ENCODE data around the gene RASSF3. TPM values are rescaled to one million over a fixed set of nuclear protein-coding genes. Genes with fewer than 3 reads are reported as not detected.

Gene RASSF3
- total RNA-seq, 2 experiments from 2014 or later: 16.3 to 49.9 TPM

- DNase-seq (ENCODE audit: low spot score): no peak
- peaks cover 13% of the 10 kb centered on the region; the same call in 1 of the 2 replicates for H4K20me1 ChIP-seq (ENCODE audit: insufficient read depth, low read length)
- TF ChIP-seq, protein P1, sequence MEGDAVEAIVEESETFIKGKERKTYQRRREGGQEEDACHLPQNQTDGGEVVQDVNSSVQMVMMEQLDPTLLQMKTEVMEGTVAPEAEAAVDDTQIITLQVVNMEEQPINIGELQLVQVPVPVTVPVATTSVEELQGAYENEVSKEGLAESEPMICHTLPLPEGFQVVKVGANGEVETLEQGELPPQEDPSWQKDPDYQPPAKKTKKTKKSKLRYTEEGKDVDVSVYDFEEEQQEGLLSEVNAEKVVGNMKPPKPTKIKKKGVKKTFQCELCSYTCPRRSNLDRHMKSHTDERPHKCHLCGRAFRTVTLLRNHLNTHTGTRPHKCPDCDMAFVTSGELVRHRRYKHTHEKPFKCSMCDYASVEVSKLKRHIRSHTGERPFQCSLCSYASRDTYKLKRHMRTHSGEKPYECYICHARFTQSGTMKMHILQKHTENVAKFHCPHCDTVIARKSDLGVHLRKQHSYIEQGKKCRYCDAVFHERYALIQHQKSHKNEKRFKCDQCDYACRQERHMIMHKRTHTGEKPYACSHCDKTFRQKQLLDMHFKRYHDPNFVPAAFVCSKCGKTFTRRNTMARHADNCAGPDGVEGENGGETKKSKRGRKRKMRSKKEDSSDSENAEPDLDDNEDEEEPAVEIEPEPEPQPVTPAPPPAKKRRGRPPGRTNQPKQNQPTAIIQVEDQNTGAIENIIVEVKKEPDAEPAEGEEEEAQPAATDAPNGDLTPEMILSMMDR (conservative IDR thresholded peaks at IDR 0.05; ENCODE audit: low read length): no peak
- no peak for TF ChIP-seq EZH2phosphoT487 (IDR thresholded peaks at IDR 0.05; ENCODE audit: borderline replicate concordance, low read depth, low read length)
- peaks cover 47% of the 10 kb centered on the region; the same call in 1 of the 2 replicates for H3K79me2 ChIP-seq (ENCODE audit: insufficient read depth, low read depth, low read length)
- no peak overlapping the region for H3K4me3 ChIP-seq (ENCODE audit: low read depth, low read length, poor library complexity, severe bottlenecking)
- H3K36me3 ChIP-seq (ENCODE audit: insufficient read depth, low read length): peaks cover 36% of the 10 kb centered on the region
- peaks cover 16% of the 10 kb centered on the region for H3K4me1 ChIP-seq (ENCODE audit: insufficient read depth, low read length, poor library complexity, severe bottlenecking)
- BruUV-seq (replicated peaks): no TSS peak
- H3K9me3 ChIP-seq (ENCODE audit: low read length): no peaks in the 10 kb centered on the region
- CTCF ChIA-PET (ENCODE audit: unreplicated experiment): no interaction called here
- intact Hi-C loops (cut with micrococcal nuclease; ENCODE audit: unreplicated experiment): no loop called here
- no peaks in the 10 kb centered on the region for H3K9me2 ChIP-seq (ENCODE audit: insufficient read depth, low read length)
- POLR2A ChIA-PET: interaction anchor here (0.8 kb wide), 1 partner anchor 52 kb away, joined by 3 read pairs; no protein-coding TSS in a partner anchor
- no peak overlapping the region for H3K4me2 ChIP-seq (ENCODE audit: low read length)
- H2AFZ ChIP-seq (ENCODE audit: low read length): no peak overlapping the region
- no peak overlapping the region for H3K27ac ChIP-seq (ENCODE audit: low read depth, low read length, poor library complexity, severe bottlenecking)
These were observed 72.4 kb downstream of the RASSF3 start for GRCh38 chr12:64682572-64683277.

- no peak overlapping the region for H3K4me2 ChIP-seq (ENCODE audit: low read length)
- H3K79me2 ChIP-seq (ENCODE audit: insufficient read depth, low read depth, low read length): peaks cover 35% of the 10 kb centered on the region; the same call in 1 of the 2 replicates
- no peaks in the 10 kb centered on the region for H3K9me2 ChIP-seq (ENCODE audit: insufficient read depth, low read length)
- ChIA-PET CTCF (ENCODE audit: unreplicated experiment) (interaction anchor here (0.6 kb wide), 1 partner anchor 23 kb away, joined by 3 read pairs; no protein-coding TSS in a partner anchor), POLR2A (interaction anchor here (1.0 to 1.4 kb wide), 2 partner anchors 16 to 43 kb away, joined by 3 to 4 read pairs; no protein-coding TSS in a partner anchor)
- no peak overlapping the region for H3K4me3 ChIP-seq (ENCODE audit: low read depth, low read length, poor library complexity, severe bottlenecking)
- H3K27ac ChIP-seq (ENCODE audit: low read depth, low read length, poor library complexity, severe bottlenecking): no peak overlapping the region
- BruUV-seq (replicated peaks): no TSS peak
- intact Hi-C loops (cut with micrococcal nuclease; ENCODE audit: unreplicated experiment): no loop called here
- no peaks in the 10 kb centered on the region for H3K9me3 ChIP-seq (ENCODE audit: low read length)
- no peak overlapping the region for H2AFZ ChIP-seq (ENCODE audit: low read length)
- H4K20me1 ChIP-seq (ENCODE audit: insufficient read depth, low read length): 0 out of 2 replicates have a peak, but pooled peaks cover 6% of the 10 kb centered on the region
- no peak for TF ChIP-seq EZH2phosphoT487 (IDR thresholded peaks at IDR 0.05; ENCODE audit: borderline replicate concordance, low read depth, low read length)
- TF ChIP-seq, protein P1 (conservative IDR thresholded peaks at IDR 0.05; ENCODE audit: low read length): no peak
- no peak for DNase-seq (ENCODE audit: low spot score)
- peaks cover 47% of the 10 kb centered on the region for H3K36me3 ChIP-seq (ENCODE audit: insufficient read depth, low read length)
- peaks cover 5% of the 10 kb centered on the region for H3K4me1 ChIP-seq (ENCODE audit: insufficient read depth, low read length, poor library complexity, severe bottlenecking)
These were observed 73.7 kb downstream of the RASSF3 start for GRCh38 chr12:64683816-64684543.

Data from OCI-LY7 (cell line).